HG02938 (cell line): ENCODE data around the gene ACTRT1.

ENCODE experiments used
- ATAC-seq: cut with Tn5 transposase; IDR thresholded peaks from one replicate; pipeline ENCODE4 v1.9.1; 2021; ENCODE audit warnings: mild to moderate bottlenecking, moderate library complexity; ENCODE audit not compliant: unreplicated experiment

ACTRT1 gene

DNA sequence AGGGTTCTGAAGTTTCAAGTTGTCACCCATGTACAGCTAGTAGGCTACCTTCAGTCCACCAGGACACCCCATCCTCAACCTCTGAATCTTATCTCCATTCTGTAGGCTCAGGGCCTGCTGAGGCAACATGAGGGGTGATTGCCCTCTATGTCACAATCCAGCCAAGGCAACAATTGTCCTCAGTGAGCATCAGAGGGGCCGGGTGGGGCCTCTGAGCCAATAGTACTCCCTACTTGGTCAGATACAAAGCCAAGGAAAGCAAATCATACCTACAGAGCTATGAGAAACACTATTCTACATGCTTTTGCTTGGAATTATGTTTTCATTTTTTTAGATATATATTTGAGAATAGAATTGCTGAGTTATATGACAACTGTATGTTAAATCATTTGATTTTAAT, at the start of gene ACTRT1:
TSS of gene ACTRT1 (minus strand) at position 101 of the 400 bp plus-strand sequence. CDS start 197 bp downstream, outside the sequence.
- ATAC-seq = no peak

DNA sequence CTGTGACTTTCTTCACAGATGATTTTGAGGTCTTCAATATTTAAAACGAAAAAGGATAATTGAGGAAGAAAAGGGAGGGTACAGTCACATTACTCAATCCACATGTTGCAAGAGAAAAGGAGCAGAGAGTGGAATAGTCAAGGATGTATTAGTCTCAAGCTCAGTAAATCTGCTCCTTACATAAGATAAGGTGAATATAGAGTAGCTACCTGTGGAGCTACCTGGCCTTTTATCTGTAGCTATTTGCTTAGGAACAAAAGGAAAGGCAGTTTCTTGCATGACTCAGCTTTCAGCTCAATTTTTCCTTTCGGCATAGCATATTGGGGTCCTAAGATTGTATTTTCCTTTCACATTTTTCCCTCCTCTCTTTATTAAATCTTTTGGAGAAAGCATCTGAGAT, 26.3 kb upstream of the ACTRT1 start:
- no peak for ATAC-seq

DNA sequence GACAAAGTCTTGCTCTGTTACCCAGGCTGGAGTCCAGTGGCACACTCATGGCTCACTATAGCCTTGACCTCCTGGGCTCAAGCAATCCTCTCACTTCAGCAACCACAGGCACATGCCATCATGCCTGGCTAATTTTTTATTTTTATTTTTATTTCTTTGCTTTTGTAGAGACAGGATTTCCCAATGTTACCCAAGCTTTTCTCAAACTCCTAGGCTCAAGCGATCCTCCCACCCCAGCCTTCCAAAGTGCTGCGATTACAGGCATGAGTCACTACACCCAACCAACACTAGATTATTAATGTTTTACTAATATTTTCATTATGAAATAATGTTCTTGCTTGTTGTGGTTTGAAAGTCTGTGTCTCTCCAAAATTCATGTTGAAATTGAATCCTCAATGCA, 5.2 kb upstream of the ACTRT1 start:
- no peak for ATAC-seq

DNA sequence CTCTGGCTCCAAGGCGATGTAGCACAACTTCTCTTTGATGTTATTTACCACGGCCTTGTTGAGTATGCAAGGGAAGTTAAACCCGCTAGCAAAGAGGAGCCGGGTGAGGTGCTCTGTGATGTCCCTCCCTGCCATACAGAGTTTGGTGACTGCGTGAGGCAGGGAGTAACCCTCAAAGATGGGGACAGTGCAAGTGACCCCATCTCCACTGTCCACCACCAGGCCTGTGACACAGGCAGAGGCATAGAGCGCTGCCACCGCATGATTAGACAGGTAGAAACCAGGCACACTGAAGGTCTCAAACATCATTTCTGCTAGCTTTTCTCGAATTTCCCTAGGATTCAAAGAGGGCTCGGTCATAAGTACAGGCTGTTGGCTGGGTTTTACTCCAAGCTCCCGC, 677 bp downstream of the ACTRT1 start:
- ATAC-seq = no peak

DNA sequence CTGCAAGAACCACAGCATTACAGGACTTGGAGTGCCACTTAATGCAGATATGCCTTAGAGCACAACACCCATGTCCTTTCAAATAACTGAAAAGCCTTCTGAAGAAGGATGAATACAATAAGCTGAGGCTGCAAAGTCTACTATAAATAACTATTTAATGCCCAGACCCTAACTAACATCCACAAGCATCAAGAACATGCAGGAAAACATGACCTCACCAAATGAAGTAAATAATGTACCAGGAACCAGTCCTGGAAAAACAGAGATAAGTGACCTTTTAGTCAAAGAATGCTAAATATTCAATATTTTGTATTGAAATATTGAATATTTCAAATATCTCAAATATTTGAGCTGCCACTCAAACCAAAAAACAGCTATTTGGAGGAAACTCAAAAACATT, 16.9 kb downstream of the ACTRT1 start:
- ATAC-seq = no peak

DNA sequence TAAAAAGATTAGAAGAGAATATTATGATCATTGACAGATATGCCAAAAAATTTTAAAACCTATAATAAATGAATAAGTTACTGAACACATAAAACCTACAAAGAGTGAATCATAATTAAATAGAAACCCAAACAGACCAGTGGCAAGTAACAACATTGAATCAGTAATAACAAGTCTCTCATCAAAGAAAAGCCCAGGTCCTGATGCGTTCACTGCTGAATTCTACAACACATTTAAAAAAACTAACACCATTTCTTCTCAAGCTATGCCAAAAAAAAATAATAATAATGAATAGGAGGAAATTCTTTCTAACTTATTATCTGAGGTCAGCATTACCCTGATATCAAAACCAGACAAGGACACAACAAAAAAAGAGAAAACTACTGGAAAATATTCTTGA, 30.6 kb downstream of the ACTRT1 start:
- ATAC-seq = no peak

DNA sequence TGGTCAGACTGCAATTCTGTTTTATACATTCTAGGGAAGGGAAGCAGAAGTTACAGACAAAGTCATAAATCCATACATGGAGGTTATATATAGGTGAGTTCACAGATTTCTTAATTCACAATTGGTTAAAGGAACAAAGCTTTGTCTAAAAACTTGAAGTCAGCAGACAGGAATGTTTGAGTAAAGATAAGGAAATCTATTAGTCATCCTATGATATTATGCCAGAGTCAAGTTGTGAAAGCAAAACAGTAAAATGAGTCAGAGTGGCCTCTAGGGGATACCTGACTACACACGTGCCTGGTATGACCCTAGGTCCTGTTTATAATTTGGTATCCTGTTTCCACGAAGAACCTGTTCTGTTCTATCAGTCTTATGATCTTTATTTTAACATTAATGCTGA, 31.5 kb downstream of the ACTRT1 start:
- no peak for ATAC-seq

DNA sequence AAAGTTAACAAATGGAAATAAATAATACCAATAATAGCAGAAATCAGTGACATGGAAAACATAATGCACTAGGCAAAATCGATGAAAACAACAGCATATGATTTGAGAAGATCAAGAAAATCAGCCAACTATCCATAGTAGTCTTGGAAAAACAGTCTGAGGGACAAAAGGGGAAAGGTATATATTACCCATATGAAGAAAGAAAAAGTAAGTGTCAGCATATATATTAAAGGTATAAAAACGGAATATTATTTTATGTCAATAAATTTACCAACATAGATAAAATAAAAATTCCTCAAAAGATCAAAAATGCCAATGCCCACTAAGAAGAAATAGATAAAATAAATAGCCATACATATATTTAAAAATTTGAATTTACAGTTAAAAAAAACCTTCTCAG, 33.0 kb downstream of the ACTRT1 start:
- no peak for ATAC-seq

DNA sequence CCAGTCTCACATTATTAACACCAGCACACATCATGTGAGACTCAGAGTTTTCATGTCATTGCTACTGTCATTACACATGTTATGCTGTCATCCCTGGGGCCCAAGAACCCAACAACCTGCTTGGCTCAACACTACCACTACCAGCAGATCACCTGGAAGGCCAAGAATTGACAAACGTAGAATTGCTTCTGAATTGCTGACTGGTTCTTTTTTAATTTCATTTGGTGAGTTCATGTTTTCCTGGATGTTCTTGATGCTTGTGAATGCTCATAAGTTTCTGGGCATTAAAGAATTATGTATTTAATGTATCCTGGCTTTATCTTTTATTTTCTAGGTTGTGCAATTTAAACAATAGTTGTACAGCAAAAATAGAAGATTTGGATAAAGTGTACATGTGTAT, 40.2 kb downstream of the ACTRT1 start:
- no peak for ATAC-seq

DNA sequence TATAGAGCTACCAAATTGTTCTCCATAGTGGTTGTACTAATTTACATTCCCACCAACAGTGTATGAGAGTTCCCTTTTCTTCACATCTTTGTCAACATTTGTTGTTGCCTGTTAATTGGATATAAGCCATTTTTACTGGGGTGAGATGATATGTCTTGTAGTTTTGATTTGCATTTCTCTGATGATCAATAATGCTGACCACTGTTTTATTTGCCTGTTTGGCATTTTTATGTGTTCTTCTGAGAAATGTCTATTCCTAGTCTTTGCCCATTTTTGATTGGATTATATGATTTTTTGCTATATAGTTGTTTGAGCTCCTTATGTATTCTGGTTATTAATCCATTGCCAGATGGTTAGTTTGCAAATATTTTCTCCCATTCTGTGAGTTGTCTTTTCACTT, 44.3 kb downstream of the ACTRT1 start:
- ATAC-seq = no peak
